GM12878 (cell line): ENCODE measurements around the gene MYL7. TPM values are rescaled to one million over a fixed set of nuclear protein-coding genes. Genes with fewer than 3 reads are reported as not detected.

Experiments
- ATAC-seq: fragments of 200-7000 bp; cut with Tn5 transposase; 3 replicates; pipeline ENCODE4 v1.9.1; 2020; ENCODE audit warnings: mild to moderate bottlenecking, moderate library complexity
- BruUV-seq: library from RNA; stranded (reverse); fragments of 400-500 nt; replicated peaks from 2 replicates; lab custom pipeline; 2021; lab: Mats Ljungman, UMichigan
- CTCF ChIA-PET: fragments of 300-600 bp; sonication (Branson Sonifier 250); formaldehyde crosslinking; extraction: SDS; loops from one replicate; lab custom pipeline; 2021; ENCODE audit warnings: inconsistent platforms; lab: Yijun Ruan, JAX
- POLR2A ChIA-PET: fragments of 350-600 bp; formaldehyde crosslinking; extraction: SDS; loops from one replicate; lab custom pipeline; 2021; ENCODE audit warnings: inconsistent platforms; lab: Charles Lee
- RAD21 ChIA-PET: fragments of 300-600 bp; sonication (Branson Sonifier 250); formaldehyde crosslinking; loops from one replicate; lab custom pipeline; 2023; ENCODE audit warnings: antibody characterized with exemption; ENCODE audit not compliant: unreplicated experiment; lab: Charles Lee
- SMC1A ChIA-PET: fragments of 300-600 bp; sonication (Branson Sonifier 250); formaldehyde crosslinking; loops from one replicate; lab custom pipeline; 2023; ENCODE audit not compliant: unreplicated experiment, uncharacterized antibody; lab: Charles Lee
- DNase-seq: peaks from one replicate; pipeline ENCODE4 v3.0.0-alpha.2; 2011; ENCODE audit warnings: low read depth, low spot score
- FAIRE-seq: peaks from 3 replicates; lab custom pipeline; 2011; peaks lifted over from hg19 to GRCh38; lab: Jason Lieb, UNC
- H2AFZ ChIP-seq: 2 replicates; pipeline ENCODE4 v1.6.0; 2011; ENCODE audit warnings: low read depth, low read length, control low read depth; ENCODE audit not compliant: control insufficient read depth
- H3K27ac ChIP-seq: 2 replicates; pipeline ENCODE4 v1.5.1; 2011; ENCODE audit warnings: control low read depth; ENCODE audit not compliant: control insufficient read depth, insufficient read depth
- H3K27me3 ChIP-seq, 2 experiments: replicated peaks in 1 of 2; 2 replicates each; pipeline versions ENCODE4 v1.6.0 to v1.6.1; 2011; ENCODE audit warnings: low read length in 1 of 2; ENCODE audit not compliant: control insufficient read depth in 2 of 2, insufficient read depth in 2 of 2
- H3K36me3 ChIP-seq, 2 experiments: 2 replicates each; pipeline ENCODE4 v1.5.1; 2011; ENCODE audit warnings: low read length in 1 of 2; ENCODE audit not compliant: control insufficient read depth in 2 of 2, insufficient read depth in 2 of 2
- H3K4me1 ChIP-seq: 2 replicates; pipeline ENCODE4 v1.6.1; 2011; ENCODE audit warnings: mild to moderate bottlenecking, low read length, moderate library complexity, mixed read lengths; ENCODE audit not compliant: control insufficient read depth, insufficient read depth
- H3K4me2 ChIP-seq: 2 replicates; pipeline ENCODE4 v1.6.0; 2011; ENCODE audit warnings: control low read depth; ENCODE audit not compliant: control insufficient read depth, insufficient read depth
- H3K4me3 ChIP-seq: fragments of 200-600 bp; sonication (generic); 2 replicates; pipeline ENCODE4 v1.5.1; 2016
- H3K79me2 ChIP-seq: 2 replicates; pipeline ENCODE4 v1.6.0; 2011; ENCODE audit warnings: low read length; ENCODE audit not compliant: control insufficient read depth, insufficient read depth
- H3K9ac ChIP-seq: 2 replicates; pipeline ENCODE4 v1.8.0; 2011; ENCODE audit warnings: low read length, control low read depth, mixed read lengths; ENCODE audit not compliant: control insufficient read depth, insufficient read depth
- H3K9me3 ChIP-seq: replicated peaks from 3 replicates; pipeline ENCODE4 v1.5.1; 2011; ENCODE audit warnings: mild to moderate bottlenecking, low read length; ENCODE audit not compliant: control insufficient read depth, insufficient read depth
- H4K20me1 ChIP-seq: 2 replicates; pipeline ENCODE4 v1.6.0; 2011; ENCODE audit not compliant: control insufficient read depth, insufficient read depth
- CBX3 ChIP-seq: fragments of 200-600 bp; sonication (generic); IDR thresholded peaks from 2 replicates; pipeline ENCODE4 v1.6.1; 2016; ENCODE audit warnings: low read depth, borderline replicate concordance
- CREB1 ChIP-seq: IDR thresholded peaks from 2 replicates; pipeline ENCODE4 v1.6.1; 2012; ENCODE audit warnings: low read depth, mild to moderate bottlenecking, inconsistent platforms
- EGR1 ChIP-seq, 2 experiments: IDR thresholded peaks; 1 replicate in 1 of 2; 2 replicates in 1 of 2; pipeline ENCODE4 v1.6.1; 2011 to 2012; ENCODE audit warnings: low read depth in 2 of 2, low read length in 2 of 2, borderline replicate concordance in 1 of 2, mild to moderate bottlenecking in 1 of 2, moderate library complexity in 1 of 2
- ETV6 ChIP-seq, 2 experiments: fragments of 450-650 bp in 1 of 2; IDR thresholded peaks in 1 of 2; conservative IDR thresholded peaks in 1 of 2; 2 replicates each; pipeline ENCODE4 v1.6.1; 2014; ENCODE audit warnings: antibody characterized with exemption in 1 of 2, borderline replicate concordance in 1 of 2, low read depth in 1 of 2, mild to moderate bottlenecking in 1 of 2, moderate library complexity in 1 of 2
- EZH2 ChIP-seq: IDR thresholded peaks from 2 replicates; pipeline ENCODE4 v1.6.1; 2012; ENCODE audit warnings: low read depth, mild to moderate bottlenecking, control low read depth, inconsistent platforms, low read length, borderline replicate concordance; ENCODE audit not compliant: control insufficient read depth
- IRF4 ChIP-seq: IDR thresholded peaks from 2 replicates; pipeline ENCODE4 v1.6.1; 2011; ENCODE audit warnings: low read depth, low read length
- MAX ChIP-seq: IDR thresholded peaks from 2 replicates; pipeline ENCODE4 v1.6.1; 2012; ENCODE audit warnings: low read depth, low read length, improper control_type of control experiment
- MXI1 ChIP-seq: fragments of 150-350 bp; IDR thresholded peaks from 2 replicates; pipeline ENCODE4 v1.6.1; 2011; ENCODE audit warnings: low read depth, mild to moderate bottlenecking, inconsistent platforms, low read length, improper control_type of control experiment
- NR2C1 ChIP-seq: fragments of 450-650 bp; IDR thresholded peaks from 2 replicates; pipeline ENCODE4 v1.6.1; 2017; ENCODE audit warnings: antibody characterized with exemption, mild to moderate bottlenecking, moderate library complexity
- SIN3A ChIP-seq: IDR thresholded peaks from 2 replicates; pipeline ENCODE4 v1.6.1; 2012; ENCODE audit warnings: low read depth, low read length, improper control_type of control experiment
- SREBF1 ChIP-seq: IDR thresholded peaks from 2 replicates; pipeline ENCODE4 v1.6.1; 2012; ENCODE audit warnings: mild to moderate bottlenecking, low read length
- SUPT20H ChIP-seq: IDR thresholded peaks from 2 replicates; pipeline ENCODE4 v1.6.1; 2011; ENCODE audit warnings: low read depth, mild to moderate bottlenecking, low read length, moderate library complexity, borderline replicate concordance; ENCODE audit not compliant: control insufficient read depth
- TBL1XR1 ChIP-seq: IDR thresholded peaks from 2 replicates; pipeline ENCODE4 v1.6.1; 2012; ENCODE audit warnings: low read depth, low read length, improper control_type of control experiment
- ZBTB4 ChIP-seq: fragments of 450-650 bp; formaldehyde crosslinking; IDR thresholded peaks from 2 replicates; pipeline ENCODE4 v1.4.0; 2022; ENCODE audit warnings: mild to moderate bottlenecking, moderate library complexity
- WGBS: methylation state at CpG from one replicate; pipeline ENCODE4 v1.1.6; 2016; ENCODE audit warnings: low lambda C conversion rate; ENCODE audit not compliant: insufficient replicate concordance, insufficient coverage; ENCODE audit errors: missing lambda C conversion rate; 5-methylcytosine and 5-hydroxymethylcytosine counted together
- in situ Hi-C: fragments of 300-500 bp; cut with MboI; formaldehyde crosslinking; loops from 9 replicates; pipeline ENCODE4 v1.14.3; 2018; ENCODE audit warnings: mixed read lengths
- intact Hi-C: fragments of 100-400 bp; cut with micrococcal nuclease; formaldehyde crosslinking; loops from one replicate; pipeline ENCODE4 v1.14.2; 2022; ENCODE audit not compliant: unreplicated experiment
- polyA plus RNA-seq, 11 experiments: library from polyadenylated mRNA; depleted of rRNA in 4 of 11; unstranded in 6 of 11; stranded (reverse) in 5 of 11; fragments of >200 nt; fragmentation: Nextera tagmentation in 4 of 11; fragmentation: Illumina TruSeq in 1 of 11; extraction: Ambion mirVana in 4 of 11; extraction: Trizol in 1 of 11; gene quantifications; 1 replicate in 1 of 11; 2 replicates in 10 of 11; pipeline versions ENCODE4 v1.2.1 to v1.2.3, GENCODE V29; 2011 to 2016; ENCODE audit warnings: inconsistent platforms in 2 of 11, missing spikeins in 2 of 11, low read depth in 1 of 11
- total RNA-seq, 4 experiments: library from RNA; depleted of rRNA in 3 of 4; stranded (reverse); fragments of >200 nt in 3 of 4; fragmentation: Illumina TruSeq in 1 of 4; extraction: Trizol in 1 of 4; gene quantifications; 2 replicates each; pipeline versions ENCODE4 v1.2.1 to v1.2.3, GENCODE V29; 2013 to 2021
- TF ChIP-seq, protein P1 (sequence below): IDR thresholded peaks from 2 replicates; pipeline ENCODE4 v1.6.1; 2012; ENCODE audit warnings: mild to moderate bottlenecking, low read depth, low read length

The MYL7 gene
- total and polyA plus RNA-seq, 10 of the 15 experiments (the other 5 are each of a cell fraction or from before 2014, with no cell fraction given): 1.9 TPM; not detected in 9

GRCh38 chr7:44184206-44184872 lies 43.2 kb upstream of the MYL7 start:
- ATAC-seq (no peak), FAIRE-seq (no peak), DNase-seq (no peak)
- CTCF ChIA-PET: no interaction called here
- SMC1A ChIA-PET: no interaction called here
- in situ Hi-C loops: no loop called here
- no peaks in the 10 kb centered on the region for H3K36me3 ChIP-seq
- intact Hi-C loops: no loop called here
- H2AFZ ChIP-seq: no peak overlapping the region
- no peaks in the 10 kb centered on the region for H4K20me1 ChIP-seq
- H3K27ac ChIP-seq: no peak overlapping the region
- RAD21 ChIA-PET: no interaction called here
- peaks cover 0 to 1% of the 10 kb centered on the region in 2 experiments; a peak in 2 of 4 replicates for H3K27me3 ChIP-seq
- H3K4me3 ChIP-seq: no peak overlapping the region
- TF ChIP-seq SREBF1 (no peak), TBL1XR1 (no peak), MXI1 (no peak), ZBTB4 (no peak), CREB1 (no peak), CBX3 (no peak), IRF4 (no peak), ETV6 (conservative IDR thresholded peaks at IDR 0.05 in 1 of 2, IDR thresholded peaks at IDR 0.05 in 1 of 2; ENCODE audit: borderline replicate concordance in 1 of 2, low read depth in 1 of 2) (no peak), NR2C1 (no peak), EGR1 (IDR thresholded peaks at IDR 0.05; ENCODE audit: borderline replicate concordance in 1 of 2, low read depth in 2 of 2, low read length in 2 of 2) (no peak), EZH2 (no peak), SIN3A (no peak), MAX (no peak), SUPT20H (no peak)
- TF ChIP-seq, protein P1, sequence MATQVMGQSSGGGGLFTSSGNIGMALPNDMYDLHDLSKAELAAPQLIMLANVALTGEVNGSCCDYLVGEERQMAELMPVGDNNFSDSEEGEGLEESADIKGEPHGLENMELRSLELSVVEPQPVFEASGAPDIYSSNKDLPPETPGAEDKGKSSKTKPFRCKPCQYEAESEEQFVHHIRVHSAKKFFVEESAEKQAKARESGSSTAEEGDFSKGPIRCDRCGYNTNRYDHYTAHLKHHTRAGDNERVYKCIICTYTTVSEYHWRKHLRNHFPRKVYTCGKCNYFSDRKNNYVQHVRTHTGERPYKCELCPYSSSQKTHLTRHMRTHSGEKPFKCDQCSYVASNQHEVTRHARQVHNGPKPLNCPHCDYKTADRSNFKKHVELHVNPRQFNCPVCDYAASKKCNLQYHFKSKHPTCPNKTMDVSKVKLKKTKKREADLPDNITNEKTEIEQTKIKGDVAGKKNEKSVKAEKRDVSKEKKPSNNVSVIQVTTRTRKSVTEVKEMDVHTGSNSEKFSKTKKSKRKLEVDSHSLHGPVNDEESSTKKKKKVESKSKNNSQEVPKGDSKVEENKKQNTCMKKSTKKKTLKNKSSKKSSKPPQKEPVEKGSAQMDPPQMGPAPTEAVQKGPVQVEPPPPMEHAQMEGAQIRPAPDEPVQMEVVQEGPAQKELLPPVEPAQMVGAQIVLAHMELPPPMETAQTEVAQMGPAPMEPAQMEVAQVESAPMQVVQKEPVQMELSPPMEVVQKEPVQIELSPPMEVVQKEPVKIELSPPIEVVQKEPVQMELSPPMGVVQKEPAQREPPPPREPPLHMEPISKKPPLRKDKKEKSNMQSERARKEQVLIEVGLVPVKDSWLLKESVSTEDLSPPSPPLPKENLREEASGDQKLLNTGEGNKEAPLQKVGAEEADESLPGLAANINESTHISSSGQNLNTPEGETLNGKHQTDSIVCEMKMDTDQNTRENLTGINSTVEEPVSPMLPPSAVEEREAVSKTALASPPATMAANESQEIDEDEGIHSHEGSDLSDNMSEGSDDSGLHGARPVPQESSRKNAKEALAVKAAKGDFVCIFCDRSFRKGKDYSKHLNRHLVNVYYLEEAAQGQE: no peak
- H3K79me2 ChIP-seq: no peaks in the 10 kb centered on the region
- no TSS peak for BruUV-seq
- H3K4me1 ChIP-seq: no peaks in the 10 kb centered on the region
- H3K4me2 ChIP-seq: no peak overlapping the region
- WGBS: 47% methylated on average over 16 of the region's 16 CpGs
- POLR2A ChIA-PET: no interaction called here
- H3K9ac ChIP-seq: no peak overlapping the region
- no peaks in the 10 kb centered on the region; the same call in 2 of the 3 replicates for H3K9me3 ChIP-seq
